Measurements from ENCODE around the gene RAP1A. TPM values are rescaled to one million over a fixed set of nuclear protein-coding genes. Genes with fewer than 3 reads are reported as not detected.

Gene RAP1A
- total RNA-seq, 4 donors from 2014 or later, result 34.0 to 87.2 (median 57.7) TPM

GRCh38 chr1:111727056-111727455 lies 107.5 kb downstream of the RAP1A start:
- H3K4me3 ChIP-seq, result no peak overlapping the region
- H3K9me3 ChIP-seq, result no peaks in the 10 kb centered on the region
- peaks cover 0 to 10% (median 3%) of the 10 kb centered on the region in 4 donors for H3K4me1 ChIP-seq
- TF ChIP-seq, protein P1, sequence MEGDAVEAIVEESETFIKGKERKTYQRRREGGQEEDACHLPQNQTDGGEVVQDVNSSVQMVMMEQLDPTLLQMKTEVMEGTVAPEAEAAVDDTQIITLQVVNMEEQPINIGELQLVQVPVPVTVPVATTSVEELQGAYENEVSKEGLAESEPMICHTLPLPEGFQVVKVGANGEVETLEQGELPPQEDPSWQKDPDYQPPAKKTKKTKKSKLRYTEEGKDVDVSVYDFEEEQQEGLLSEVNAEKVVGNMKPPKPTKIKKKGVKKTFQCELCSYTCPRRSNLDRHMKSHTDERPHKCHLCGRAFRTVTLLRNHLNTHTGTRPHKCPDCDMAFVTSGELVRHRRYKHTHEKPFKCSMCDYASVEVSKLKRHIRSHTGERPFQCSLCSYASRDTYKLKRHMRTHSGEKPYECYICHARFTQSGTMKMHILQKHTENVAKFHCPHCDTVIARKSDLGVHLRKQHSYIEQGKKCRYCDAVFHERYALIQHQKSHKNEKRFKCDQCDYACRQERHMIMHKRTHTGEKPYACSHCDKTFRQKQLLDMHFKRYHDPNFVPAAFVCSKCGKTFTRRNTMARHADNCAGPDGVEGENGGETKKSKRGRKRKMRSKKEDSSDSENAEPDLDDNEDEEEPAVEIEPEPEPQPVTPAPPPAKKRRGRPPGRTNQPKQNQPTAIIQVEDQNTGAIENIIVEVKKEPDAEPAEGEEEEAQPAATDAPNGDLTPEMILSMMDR (IDR thresholded peaks at IDR 0.05), result no peak
- TF ChIP-seq POLR2A (IDR thresholded peaks at IDR 0.05) (no peak), EP300 (IDR thresholded peaks at IDR 0.05; ENCODE audit: low read depth) (no peak), POLR2AphosphoS5 (IDR thresholded peaks at IDR 0.05) (no peak)
- WGBS, 2 donors (ENCODE audit: low coverage in 1 of 2), result 92% methylated on average over 18 of the region's 18 CpGs; no CpG with 5 or more reads in 1 of the 2 donors
- no peak overlapping the region for H3K27ac ChIP-seq
- in situ Hi-C loops (cut with MboI; ENCODE audit: low pct_ligation_motif_present in 1 of 4, low pct_unique_long_range_greater_than_20kb in 1 of 4, low sequenced_read_pairs in 3 of 4) (loop anchor here in 1 of 4 donors (25.0 kb wide), 1 partner anchor 240 kb away; no protein-coding TSS in a partner anchor), intact Hi-C loops (cut with DNase I; ENCODE audit: low total_unique reads) (no loop called here)
- no peaks in the 10 kb centered on the region for H3K36me3 ChIP-seq
- DNase-seq, result no peak
- no peaks in the 10 kb centered on the region for H3K27me3 ChIP-seq

DNA sequence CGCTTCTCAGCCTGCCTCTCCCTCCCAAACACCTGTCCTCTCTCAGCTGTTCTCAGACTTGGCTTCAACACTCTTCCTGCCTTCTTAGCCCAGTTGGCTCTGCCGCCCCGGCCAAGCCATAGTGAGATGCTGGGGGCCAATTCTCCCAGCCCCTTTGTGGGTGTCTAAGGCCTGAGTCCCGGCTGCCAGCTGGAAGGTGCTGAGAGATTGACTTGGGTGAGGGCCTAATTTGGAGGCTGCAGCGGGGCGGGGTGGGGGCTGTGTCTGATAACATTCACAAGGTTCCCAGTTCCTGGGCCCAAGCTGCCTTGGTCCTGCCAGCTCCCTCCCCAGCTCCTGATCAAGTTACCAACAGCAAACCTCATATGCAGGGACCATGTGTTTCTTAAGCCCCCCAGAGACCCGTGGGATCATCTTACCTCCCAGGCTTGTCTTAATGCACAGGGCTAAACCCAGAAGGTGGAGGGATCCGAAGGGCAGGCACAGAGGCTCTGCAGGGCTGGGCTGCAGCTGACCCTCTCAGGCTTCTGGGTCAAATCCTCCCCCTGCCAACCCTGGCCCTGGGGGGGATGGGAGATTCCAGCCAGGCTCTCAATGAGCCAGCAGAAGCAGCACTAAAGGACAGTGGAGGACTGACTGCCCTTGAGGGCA lies 109.8 kb downstream of the RAP1A start:
- intact Hi-C loops (cut with DNase I; ENCODE audit: low total_unique reads) (no loop called here), in situ Hi-C loops (cut with MboI; ENCODE audit: low pct_ligation_motif_present in 1 of 4, low pct_unique_long_range_greater_than_20kb in 1 of 4, low sequenced_read_pairs in 3 of 4) (loop anchor here in 1 of 4 donors (25.0 kb wide), 1 partner anchor 242 kb away; no protein-coding TSS in a partner anchor)
- Histone ChIP-seq H3K4me1 (peaks cover 0 to 11% (median 8%) of the 10 kb centered on the region in 4 donors), H3K27ac (no peak overlapping the region), H3K4me3 (no peak overlapping the region), H3K27me3 (no peaks in the 10 kb centered on the region), H3K9me3 (no peaks in the 10 kb centered on the region), H3K36me3 (no peaks in the 10 kb centered on the region)
- no peak for DNase-seq
- 64 to 72% methylated on average over 2 to 8 of the region's 8 CpGs for WGBS, 2 donors (ENCODE audit: low coverage in 1 of 2)
- no peak for TF ChIP-seq POLR2AphosphoS5 (IDR thresholded peaks at IDR 0.05)
- TF ChIP-seq, protein P1 (IDR thresholded peaks at IDR 0.05), result no peak
- TF ChIP-seq EP300 (IDR thresholded peaks at IDR 0.05; ENCODE audit: low read depth), result no peak
- no peak for TF ChIP-seq POLR2A (IDR thresholded peaks at IDR 0.05)

DNA sequence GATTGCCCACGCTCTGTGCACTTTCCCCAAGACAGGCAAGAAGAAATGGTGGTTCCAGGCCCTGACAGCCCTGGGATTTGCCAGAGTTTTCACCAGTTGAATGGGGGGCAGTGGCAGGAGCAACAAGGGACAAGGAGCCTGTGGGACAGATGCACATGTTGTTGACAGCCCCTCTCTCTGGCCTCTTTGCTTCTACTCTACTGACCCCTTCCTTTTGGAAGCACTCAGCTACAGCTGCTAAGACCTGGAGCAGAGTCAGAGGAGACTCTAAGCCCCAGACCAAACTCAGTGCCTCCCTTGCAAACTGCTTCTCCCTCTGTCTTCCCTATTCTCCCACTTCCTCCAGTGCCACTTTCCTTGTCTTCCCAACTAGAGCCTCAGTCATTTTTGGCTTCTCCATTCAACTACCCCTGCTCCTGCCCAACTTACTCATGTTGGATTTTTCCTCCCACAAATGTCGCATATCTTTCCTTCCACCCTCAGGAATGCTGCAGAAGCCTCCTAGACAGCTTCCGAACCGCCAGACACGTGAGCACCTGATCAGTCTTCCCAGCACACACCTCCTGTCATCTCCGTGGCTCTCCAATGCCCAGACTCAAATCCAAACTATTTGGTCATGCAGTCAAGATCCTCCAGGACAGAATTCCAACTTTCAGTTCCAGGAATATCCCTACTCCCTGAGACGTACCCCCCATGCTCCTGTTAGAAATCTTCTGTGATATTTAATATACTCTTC lies 110.5 kb downstream of the RAP1A start:
- intact Hi-C loops (cut with DNase I; ENCODE audit: low total_unique reads), result no loop called here
- Histone ChIP-seq H3K36me3 (no peaks in the 10 kb centered on the region), H3K27me3 (no peaks in the 10 kb centered on the region), H3K9me3 (no peaks in the 10 kb centered on the region), H3K27ac (no peak overlapping the region), H3K4me1 (peaks cover 0 to 13% (median 9%) of the 10 kb centered on the region in 4 donors), H3K4me3 (no peak overlapping the region)
- in situ Hi-C loops (cut with MboI; ENCODE audit: low pct_ligation_motif_present in 1 of 4, low pct_unique_long_range_greater_than_20kb in 1 of 4, low sequenced_read_pairs in 3 of 4), result loop anchor here in 1 of 4 donors (25.0 kb wide), 1 partner anchor 243 kb away; no protein-coding TSS in a partner anchor
- no peak for DNase-seq
- TF ChIP-seq, protein P1 (IDR thresholded peaks at IDR 0.05), result no peak
- TF ChIP-seq POLR2AphosphoS5 (IDR thresholded peaks at IDR 0.05) (no peak), POLR2A (IDR thresholded peaks at IDR 0.05) (no peak), EP300 (IDR thresholded peaks at IDR 0.05; ENCODE audit: low read depth) (no peak)
- 65 to 85% methylated on average over 5 to 7 of the region's 7 CpGs for WGBS, 2 donors (ENCODE audit: low coverage in 1 of 2)

DNA sequence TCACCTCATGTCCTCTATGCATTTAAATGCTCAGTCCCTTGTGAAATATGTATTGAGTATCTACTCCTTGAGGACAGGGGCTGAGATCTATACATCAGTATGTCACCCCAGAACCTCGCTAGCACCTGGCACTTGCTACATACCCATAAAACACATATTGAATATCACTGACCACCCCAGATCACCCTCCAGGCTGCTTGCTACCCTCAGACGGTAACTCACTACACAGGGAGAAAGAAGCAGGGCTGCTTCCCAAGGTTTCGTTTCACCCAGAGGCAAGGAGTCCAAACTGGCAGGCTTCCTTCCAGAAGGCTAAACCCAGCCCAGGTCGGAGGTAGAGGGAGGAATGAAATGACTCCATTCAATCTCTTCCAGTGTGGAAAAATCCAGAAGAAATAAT lies 111.1 kb downstream of the RAP1A start:
- intact Hi-C loops (cut with DNase I; ENCODE audit: low total_unique reads) (no loop called here), in situ Hi-C loops (cut with MboI; ENCODE audit: low pct_ligation_motif_present in 1 of 4, low pct_unique_long_range_greater_than_20kb in 1 of 4, low sequenced_read_pairs in 3 of 4) (loop anchor here in 1 of 4 donors (25.0 kb wide), 1 partner anchor 243 kb away; no protein-coding TSS in a partner anchor)
- Histone ChIP-seq H3K9me3 (no peaks in the 10 kb centered on the region), H3K27ac (no peak overlapping the region), H3K36me3 (no peaks in the 10 kb centered on the region), H3K4me3 (no peak overlapping the region), H3K27me3 (no peaks in the 10 kb centered on the region), H3K4me1 (peaks cover 0 to 13% (median 9%) of the 10 kb centered on the region in 4 donors)
- DNase-seq, result no peak
- WGBS, 2 donors (ENCODE audit: low coverage in 1 of 2), result 72% methylated on average over 4 of the region's 4 CpGs; no CpG with 5 or more reads in 1 of the 2 donors
- TF ChIP-seq EP300 (IDR thresholded peaks at IDR 0.05; ENCODE audit: low read depth) (no peak), POLR2A (IDR thresholded peaks at IDR 0.05) (no peak), POLR2AphosphoS5 (IDR thresholded peaks at IDR 0.05) (no peak)
- TF ChIP-seq, protein P1 (IDR thresholded peaks at IDR 0.05), result no peak

All from transverse colon (tissue), 4 donors.